Liver (tissue), 3 donors: ENCODE measurements around the gene OGFR.

Experiments used
- RAD21 ChIP-seq, 2 donors: IDR thresholded peaks; 2 replicates each; pipeline ENCODE4 v1.6.1; 2016; ENCODE audit warnings: antibody characterized with exemption in 2 of 2, mild to moderate bottlenecking in 2 of 2
- TF ChIP-seq, protein P1 (sequence below): fragments of 150-350 bp; IDR thresholded peaks from 2 replicates; pipeline ENCODE4 v1.5.1; 2017; ENCODE audit warnings: improper control_type of control experiment, low read depth, low read length; ENCODE audit not compliant: missing input control
- donor health status: healthy.
- donor health status: healthy.

DNA sequence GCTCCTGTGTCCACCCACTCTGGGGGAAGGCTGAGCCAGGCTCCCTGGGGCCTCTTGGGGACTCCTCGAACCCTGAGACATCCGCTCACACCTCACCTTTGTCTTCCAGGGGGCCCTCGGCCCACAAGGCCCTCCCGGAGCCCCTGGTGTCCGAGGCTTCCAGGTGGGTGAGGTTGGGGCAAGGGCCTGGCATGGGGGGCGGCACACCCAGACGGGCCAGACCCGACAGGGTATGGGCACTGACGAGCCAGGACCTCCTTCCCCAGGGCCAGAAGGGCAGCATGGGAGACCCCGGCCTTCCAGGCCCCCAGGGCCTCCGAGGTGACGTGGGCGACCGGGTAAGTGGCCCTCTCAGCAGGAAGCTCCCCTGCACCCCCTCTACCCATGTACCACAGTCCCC, 25.6 kb downstream of the OGFR start:
- TF ChIP-seq, protein P1, sequence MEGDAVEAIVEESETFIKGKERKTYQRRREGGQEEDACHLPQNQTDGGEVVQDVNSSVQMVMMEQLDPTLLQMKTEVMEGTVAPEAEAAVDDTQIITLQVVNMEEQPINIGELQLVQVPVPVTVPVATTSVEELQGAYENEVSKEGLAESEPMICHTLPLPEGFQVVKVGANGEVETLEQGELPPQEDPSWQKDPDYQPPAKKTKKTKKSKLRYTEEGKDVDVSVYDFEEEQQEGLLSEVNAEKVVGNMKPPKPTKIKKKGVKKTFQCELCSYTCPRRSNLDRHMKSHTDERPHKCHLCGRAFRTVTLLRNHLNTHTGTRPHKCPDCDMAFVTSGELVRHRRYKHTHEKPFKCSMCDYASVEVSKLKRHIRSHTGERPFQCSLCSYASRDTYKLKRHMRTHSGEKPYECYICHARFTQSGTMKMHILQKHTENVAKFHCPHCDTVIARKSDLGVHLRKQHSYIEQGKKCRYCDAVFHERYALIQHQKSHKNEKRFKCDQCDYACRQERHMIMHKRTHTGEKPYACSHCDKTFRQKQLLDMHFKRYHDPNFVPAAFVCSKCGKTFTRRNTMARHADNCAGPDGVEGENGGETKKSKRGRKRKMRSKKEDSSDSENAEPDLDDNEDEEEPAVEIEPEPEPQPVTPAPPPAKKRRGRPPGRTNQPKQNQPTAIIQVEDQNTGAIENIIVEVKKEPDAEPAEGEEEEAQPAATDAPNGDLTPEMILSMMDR, result no peak
- no peak for TF ChIP-seq RAD21 (IDR thresholded peaks at IDR 0.05)
